NCI-H187 treated with DMSO at 0.1 percent for 48 hours (cell line): ENCODE results near the gene MPL.

Experiments
- DNase-seq: peaks from one replicate; lab custom pipeline; 2025; lab: John Stamatoyannopoulos, UW

MPL gene

DNA sequence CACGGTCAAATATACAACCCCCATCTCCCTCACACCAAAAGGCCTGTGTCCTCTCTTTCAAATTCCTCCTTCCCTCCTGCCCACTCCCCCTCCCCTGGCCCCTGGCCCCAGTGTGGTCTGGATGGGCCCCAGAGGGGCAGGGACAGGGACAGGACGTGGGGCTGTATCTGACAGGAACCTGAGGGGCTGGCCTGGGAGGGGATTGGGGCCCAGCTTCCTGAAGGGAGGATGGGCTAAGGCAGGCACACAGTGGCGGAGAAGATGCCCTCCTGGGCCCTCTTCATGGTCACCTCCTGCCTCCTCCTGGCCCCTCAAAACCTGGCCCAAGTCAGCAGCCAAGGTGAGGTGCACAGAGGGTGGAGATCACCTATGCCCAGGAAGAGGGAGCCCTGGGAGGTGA lies at the start of gene MPL:
TSS of gene MPL (plus strand) at position 231 of the 400 bp plus-strand sequence. CDS start at position 262, 31 bp downstream.
- DNase-seq = no peak

DNA sequence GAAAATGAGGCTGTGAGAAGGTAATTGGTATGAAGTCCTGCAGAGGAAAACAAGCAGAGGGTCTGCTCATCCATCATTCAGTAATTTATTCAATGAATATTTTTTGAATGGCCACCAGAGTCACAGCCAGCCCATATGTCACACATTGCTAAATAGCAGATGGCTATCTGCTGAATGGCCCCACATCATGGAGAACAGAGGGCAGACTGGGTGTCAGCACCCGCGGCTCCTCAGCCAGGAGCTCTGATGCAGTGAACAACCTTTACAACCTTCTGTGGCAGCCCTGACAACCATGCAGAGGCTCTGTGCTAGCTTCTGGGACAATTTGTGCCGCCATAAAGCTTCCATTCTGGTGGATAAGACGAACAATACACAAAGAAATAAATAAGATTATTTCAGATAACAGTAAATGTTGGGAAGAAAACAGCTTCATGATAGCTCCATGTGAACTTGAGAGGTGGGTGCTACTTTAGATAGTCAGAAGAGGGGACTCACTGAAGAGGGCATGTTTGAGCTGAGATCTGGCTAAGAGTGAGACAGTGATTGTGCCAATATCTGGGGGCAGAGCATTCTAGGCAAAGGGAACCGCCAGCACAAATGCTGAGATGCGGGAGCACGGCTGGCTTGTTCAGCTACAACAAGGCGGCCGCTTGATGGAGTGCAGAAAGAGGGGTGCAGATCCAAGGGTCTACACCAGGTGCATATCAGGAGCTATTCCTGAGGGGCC lies 49.4 kb upstream of the MPL start:
- DNase-seq = no peak

DNA sequence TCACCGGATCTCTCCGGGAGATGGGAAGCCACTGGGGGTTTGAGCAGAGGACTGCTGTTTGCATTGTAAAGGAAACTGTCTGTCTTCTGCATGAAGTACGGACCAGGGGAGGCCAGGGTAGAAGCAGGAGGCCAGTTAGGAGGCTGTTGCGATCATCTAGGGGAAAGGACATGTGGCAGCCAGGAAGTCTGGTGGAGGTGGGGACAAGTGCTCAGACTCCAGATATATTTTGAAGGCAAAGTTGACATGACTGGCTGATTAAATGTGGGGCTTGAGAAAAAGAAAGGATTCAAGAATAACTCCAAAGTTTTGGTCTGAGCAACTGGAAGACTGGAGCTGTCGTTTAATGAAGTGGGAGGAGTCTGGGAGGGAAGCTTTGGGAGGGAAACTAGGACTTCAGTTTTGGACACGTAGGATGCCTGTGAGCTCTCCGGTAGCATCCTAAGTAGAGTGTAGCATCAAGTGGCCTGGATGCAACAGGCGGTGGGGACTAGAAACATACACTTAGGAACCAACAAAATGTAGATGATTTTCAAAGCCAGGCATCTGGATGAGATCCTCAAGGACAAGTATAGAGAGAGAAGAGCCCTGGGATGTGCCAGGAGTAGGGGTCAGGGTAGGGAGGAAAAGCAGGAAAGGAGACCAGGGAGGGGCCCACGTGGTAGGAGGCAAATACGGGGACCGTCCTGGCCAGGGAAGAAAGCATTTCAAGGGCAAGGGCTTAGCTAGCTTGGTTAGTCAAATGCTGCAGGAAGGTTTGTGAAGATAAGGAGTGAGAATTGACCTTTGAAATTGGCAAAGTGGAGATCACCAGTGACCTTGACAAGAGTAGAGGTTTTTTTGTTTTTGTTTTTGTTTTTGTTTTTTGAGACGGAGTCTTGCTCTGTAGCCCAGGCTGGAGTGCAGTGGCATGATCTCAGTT lies 48.6 kb upstream of the MPL start:
- DNase-seq = no peak

DNA sequence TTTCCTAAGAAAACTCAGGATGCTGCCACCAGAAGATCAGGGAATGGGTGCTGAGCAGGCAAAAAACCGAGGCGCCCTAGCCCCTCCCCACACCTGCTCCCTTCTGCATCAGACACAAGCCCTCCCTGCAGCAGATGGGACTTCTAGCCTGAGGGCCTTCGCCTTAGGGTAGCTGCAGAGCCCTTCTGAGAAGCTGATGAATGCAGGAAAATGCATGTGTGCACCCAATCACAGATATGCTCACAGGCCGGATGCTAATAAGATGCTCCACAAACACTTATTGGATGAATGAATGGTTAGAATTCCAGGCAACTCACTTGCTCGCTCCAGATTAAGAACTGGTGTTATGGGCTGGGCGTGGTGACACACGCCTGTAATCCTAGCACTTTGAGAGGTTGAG lies 45.4 kb upstream of the MPL start:
- no peak for DNase-seq

DNA sequence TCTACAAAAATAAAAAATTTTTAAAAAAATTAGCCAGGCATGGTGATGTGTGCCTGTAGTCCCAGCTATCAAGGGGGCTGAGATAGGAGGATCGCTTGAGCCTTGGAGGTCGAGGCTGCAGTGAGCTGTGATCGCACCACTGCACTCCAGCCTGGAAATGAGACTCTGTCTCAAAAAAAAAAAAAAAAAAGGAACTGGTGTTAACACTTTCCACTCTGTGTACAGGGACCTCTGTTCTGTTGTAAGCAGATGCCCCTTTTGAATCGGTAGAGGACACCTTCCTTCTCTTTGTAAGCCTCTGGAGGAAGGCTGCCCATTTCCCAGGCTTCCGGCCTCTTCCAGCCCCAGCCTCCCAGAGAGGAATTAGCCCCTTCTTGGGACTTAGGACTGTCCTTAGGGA lies 44.9 kb upstream of the MPL start:
- no peak for DNase-seq

DNA sequence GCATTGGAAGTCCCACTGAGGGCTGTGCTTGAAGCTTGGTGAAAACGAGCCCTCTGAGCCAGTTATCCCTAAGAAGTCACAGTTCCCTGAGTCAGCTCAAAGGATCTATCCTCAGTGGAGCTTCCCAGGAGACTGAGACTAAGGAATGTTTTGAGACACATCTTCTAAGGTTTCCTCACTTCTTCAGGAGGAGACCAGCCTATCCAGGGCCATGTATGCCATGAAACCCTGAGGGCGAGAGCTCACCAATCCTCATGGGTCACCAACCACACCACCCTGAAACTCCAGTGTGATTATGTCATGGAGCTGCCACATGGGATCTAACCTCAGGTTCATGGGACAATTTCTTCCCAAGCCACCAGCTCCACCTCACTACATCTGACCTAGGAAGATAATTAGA lies 44.4 kb upstream of the MPL start:
- no peak for DNase-seq

DNA sequence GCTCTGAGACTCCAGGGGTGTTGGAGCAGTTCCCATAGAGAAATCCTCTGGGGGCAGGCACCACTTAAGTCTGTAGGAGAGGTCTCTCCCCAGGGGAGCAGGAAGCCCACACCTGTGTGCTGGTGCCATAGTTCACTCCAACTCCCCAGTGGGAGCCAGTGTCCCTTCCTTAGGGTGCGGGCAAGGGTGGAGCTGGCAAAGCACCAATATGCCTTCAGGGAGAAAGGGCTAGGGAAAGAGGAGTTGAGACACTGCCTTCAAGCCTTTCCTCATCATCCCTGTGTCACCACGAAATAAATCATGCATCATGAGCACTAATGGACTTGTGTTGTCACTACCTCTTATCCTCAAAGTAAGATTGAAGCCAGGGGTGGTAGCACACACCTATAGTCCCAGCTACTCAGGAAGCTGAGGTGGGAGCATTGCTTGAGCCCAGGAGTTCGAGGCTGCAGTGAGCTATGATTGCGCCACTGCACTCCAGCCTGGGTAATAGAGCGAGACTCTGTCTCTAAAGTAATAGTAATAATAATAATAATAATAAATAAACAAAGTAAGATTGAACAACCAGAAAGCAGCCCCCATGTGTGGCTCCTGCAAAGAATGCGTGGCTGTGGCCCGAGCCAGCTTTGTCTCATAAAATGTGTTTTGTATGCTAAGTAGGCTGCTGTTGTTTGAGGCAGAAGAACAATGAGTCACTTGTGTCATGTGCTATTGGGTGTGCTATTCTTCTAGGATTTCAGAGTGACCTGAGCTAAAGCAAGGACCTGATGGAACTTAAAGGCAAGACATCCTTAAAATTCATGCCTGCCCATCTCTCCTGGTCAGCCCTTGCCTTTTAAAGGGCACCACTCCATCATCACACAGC lies 43.5 kb upstream of the MPL start:
- DNase-seq = no peak

DNA sequence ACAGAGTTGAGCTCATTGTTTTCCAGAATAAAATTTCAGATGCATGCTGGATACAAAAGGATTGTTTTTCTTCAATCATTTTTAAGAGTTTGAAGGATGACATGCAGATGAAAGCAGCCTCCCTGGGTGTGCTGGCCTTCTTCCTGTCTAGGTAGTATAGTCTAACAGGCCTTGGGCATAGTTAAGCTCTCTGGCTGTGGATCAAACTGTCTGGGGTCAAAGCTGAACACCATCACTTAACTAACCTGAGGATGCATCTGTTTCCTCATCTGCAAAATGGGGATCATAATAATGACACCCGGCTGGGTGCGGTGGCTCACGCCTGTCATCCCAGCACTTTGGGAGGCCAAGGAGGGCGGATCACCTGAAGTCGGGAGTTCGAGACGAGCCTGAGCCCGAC lies 42.9 kb upstream of the MPL start:
- no peak for DNase-seq

DNA sequence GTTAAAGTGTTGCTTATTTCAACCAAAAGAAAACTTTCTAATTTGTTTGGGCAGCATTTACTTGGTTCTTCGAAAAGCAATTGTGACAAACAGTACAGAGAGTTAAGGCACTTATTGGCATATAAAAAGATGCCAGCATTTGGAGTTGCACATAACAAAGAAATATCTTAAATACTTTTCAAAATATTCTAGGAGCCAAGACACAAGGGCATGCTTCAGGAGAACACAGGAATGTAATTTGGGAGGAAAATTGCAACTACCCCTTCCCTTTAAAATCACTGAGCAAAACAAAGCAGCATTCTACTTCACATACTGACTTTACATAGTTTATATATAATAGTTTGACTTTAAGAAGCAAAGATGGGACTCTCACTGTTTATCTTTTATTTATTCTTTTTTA lies 41.4 kb upstream of the MPL start:
- no peak for DNase-seq

DNA sequence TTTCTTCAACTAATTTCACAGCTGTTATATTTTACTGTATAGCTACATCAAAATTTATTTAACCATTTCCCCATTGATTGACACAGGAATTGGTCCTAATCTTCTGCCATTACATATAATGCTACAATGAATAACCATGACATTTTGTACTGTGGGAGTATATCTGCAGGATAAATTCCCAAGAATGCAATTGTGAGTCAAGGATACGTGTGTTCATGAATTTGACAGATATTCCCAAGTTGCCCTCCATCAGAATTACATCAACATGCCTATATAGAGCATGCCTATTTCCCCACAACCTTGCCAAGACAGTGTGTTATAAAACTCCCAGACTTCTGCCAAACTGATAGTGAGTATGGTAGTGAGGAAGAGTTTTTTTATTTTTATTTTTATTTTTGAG lies 39.6 kb upstream of the MPL start:
- no peak for DNase-seq

DNA sequence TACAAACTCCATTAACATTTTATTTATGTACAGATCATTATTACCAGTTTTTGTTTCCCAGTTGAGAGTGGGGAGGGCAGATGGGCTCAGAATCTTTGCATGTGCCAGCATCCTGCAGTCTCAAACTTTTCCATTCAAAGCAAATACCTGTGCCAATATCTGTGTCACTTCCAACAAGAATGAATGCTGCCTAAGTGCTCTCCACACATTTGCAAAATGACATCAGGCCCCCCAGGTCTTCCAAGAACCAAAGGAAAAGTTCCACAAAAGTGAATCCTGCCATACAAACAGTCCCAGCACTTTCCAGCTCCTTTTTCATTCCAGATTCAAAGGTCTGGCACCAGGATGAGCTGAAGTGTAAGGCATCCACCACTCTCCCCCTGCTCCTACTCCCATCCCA lies 38.5 kb upstream of the MPL start:
- no peak for DNase-seq

DNA sequence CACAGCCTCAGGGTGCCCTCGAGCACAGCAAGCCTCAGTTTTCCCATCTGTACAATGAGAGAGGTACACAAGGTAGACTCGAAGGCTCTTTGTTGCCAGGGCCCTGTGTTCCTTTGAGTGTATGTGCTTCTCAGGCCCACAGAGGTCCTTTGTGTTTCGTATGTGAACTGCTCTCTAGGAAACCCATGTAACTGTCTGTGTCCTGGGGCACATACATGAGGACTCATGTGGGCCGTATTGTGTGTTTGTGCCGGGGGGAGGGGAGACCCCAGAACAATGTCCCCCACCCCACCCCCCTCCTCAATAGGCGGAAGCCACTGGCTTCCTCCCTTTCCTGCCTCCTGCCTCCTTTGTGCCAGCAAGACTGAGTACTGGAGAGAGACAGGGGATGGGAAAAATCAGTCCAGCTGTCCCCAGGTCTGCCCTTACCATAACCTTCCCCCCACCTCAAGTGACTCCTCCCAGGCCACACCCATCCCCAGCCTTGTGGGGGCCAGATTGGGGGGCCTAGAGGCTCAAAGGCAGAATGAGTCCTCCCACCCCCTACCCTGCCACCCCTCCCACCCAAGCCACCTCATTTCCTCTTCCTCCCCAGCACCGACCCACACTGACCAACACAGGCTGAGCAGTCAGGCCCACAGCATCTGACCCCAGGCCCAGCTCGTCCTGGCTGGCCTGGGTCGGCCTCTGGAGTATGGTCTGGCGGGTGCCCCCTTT lies 37.1 kb upstream of the MPL start, which contains the start of gene TIE1:
TSS of gene TIE1 (plus strand) at position 605 of the 717 bp plus-strand sequence. CDS start at position 695, 90 bp downstream.
- DNase-seq = no peak

DNA sequence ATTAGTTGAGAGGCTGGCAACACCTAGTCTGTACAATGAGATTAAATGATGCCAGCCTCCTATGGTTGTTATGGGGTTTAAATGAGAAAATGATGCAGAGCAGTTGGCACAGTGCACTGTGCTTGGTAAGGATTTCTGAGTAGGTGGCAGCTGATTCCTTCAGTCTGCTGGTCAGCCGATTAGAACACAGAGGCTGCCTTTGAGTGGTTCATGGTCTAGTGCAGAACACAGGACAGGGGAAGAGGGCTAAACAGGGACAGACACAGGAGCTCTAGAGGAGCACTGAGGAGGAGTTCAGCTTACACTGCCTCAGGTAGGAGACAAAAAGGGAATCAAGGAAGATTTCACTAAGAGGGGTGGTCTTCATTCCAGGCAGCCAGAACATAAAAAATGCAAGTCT lies 35.4 kb upstream of the MPL start:
- DNase-seq = no peak

DNA sequence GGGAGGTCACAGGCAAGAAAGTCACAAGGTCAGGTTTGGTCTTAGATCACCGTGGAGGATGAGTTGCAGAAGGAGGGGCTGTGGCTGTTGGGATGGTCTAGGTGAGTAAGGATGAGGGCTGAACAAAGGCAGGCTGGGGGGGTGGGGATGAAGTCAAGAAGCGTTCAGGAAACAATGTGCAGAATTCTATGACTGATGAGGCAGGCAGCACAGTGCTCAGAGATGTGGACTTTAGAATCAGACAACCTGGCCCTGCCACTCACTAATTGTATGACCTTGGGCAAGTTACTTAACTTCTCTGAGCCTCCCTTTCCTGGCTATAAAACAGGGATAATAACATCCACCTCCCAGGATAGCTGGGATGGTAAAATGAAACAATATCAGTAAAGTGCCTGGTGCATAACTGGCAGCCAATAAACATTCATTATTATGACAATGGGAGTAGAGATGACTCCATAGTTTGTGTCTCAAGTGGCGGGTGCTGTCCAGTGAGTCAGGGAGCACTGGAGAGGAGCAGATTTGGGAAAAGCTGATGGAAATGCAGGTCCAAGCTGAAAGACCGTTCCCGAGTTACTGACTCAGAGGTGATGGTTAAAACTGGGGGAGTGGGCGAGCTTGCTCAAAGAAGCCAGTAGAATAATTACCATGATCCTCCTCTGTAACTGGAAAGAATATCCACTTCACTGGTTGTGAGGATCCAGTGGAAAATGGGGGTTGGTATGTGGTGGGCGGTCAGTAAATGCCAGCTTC lies 34.7 kb upstream of the MPL start:
- no peak for DNase-seq

DNA sequence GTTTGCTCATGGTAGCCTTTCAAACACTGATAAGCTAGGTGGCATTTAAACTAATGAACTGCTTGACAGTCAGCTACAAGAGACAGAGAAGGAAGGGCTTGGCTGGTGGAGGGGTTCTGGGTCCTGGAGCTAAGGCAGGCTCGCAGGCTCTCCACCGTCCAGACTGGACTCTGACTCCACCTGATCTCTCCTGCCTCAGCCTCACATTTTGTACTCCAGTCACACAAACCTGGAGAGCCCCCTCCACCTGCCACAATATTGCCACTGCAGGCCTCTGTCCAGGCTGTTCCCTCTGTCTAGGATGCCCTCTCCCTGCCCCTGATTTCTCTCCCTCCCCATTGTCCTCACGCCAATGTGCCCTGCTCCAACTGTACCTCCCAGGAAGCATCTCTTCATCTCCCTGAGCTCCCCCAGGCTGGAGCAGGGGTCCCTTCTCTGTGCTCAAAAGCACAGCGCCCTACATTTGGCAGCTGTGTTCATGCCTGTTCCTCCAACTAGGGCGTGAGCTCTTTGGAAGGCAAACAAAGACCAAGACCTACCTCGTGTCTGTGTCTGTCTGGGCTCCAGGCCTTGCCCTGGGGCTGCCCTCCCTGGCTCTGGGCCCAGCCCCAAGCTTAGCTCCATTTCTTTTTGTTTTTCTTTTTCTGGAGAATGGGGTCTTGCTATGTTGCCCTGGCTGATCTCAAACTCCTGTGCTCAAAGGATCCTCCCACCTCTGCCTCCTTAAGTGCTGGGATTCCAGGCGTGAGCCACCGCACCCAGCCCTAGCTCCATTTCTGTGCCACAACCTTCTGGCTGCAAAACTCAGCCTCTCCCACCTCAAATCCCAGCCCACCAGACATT lies 33.9 kb upstream of the MPL start:
- DNase-seq = no peak

DNA sequence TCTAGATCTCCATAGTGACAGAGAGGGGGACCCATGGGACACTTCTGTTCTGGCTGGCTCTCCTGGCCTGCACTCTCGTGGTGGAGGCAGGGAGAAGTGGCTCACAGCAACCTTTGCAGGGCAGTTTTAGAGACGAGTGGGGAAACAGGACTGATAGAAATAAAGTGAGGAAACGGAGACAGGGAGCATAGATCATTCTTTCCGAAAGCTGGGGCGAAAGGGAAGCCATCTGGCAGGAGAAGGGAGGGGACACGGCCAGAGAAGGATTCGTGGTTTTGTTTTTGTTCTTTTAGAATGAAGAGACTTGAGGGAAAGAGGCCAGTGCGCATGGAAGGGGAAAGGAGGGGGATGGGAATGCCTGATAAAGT lies 33.3 kb upstream of the MPL start:
- DNase-seq = no peak

DNA sequence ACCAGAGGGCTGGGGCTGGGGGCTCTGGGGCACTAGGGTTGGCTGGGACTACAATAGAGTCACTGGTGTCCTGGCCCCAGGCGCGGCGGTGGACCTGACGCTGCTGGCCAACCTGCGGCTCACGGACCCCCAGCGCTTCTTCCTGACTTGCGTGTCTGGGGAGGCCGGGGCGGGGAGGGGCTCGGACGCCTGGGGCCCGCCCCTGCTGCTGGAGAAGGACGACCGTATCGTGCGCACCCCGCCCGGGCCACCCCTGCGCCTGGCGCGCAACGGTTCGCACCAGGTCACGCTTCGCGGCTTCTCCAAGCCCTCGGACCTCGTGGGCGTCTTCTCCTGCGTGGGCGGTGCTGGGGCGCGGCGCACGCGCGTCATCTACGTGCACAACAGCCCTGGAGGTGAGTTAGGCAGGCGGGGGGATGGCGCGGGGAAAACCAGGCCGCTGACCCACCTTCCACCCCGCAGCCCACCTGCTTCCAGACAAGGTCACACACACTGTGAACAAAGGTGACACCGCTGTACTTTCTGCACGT lies 32.8 kb upstream of the MPL start:
- DNase-seq = no peak

DNA sequence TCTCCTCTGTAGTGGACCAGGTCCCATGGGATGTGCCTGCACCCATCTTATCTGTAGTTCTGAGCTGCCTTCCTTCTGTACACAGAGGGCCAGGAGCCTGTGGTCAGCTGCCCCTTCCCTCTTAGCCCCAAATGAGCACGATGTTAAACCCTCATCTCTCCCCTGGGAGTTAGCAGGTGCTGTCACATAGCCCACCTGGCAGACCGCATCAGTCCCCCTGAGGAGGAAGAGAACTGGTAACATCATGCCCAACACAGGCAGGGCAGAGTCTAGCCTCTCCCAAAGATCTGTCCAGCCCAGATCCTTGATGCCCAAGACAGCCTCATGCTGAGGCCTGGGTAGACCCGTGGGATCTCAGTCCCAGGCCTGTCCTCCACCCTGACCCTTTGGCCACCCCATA lies 32.2 kb upstream of the MPL start:
- no peak for DNase-seq

DNA sequence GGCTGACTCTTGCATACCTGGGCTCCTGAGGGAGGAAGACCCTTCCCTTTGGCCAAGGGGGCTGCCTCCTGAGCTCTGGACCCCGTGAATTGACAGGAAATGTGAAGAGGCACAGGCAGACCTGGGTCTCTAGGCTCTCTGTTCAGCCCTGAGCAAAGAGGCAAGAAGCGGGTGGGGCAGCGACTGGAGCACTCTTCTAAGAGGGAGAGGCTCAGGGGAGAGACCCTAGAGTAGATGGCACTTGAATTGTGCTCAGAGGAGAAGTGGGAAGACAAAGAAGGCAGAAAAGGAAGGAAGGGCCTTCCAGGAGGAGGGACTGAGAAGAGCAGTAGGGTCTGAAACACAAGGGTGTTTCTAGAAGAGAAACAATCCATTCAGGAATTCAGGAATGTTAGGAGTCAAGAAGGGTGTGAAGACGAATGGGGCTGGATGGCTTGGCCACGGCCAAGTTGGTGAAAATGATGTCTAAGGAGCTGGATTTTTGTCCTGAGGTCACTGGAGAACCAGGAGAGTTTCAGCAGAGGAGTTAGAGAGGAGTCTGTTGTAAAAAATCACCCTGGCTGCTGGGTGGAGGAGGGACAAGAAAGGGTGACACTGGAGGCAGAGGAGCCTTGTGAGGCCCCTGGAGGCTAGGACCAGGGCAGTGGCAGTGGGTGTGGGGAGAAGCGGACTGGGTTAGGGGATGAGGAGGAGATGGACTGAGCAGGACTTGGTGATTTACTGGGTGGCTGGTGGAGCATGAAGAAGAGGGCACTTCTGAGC lies 31.5 kb upstream of the MPL start:
- DNase-seq = no peak
